Brain pericyte (primary cell): ENCODE results near the gene LRCH3.
"Not testable (repeated sequence)": the region's sequence is repeated elsewhere in the genome, so short reads cannot be mapped to it uniquely, and the experiment has no call there.

Experiments used
- DNase-seq: peaks from one replicate; pipeline ENCODE4 v3.0.0-alpha.2; 2012; ENCODE audit warnings: low read depth, low spot score

Gene LRCH3

DNA sequence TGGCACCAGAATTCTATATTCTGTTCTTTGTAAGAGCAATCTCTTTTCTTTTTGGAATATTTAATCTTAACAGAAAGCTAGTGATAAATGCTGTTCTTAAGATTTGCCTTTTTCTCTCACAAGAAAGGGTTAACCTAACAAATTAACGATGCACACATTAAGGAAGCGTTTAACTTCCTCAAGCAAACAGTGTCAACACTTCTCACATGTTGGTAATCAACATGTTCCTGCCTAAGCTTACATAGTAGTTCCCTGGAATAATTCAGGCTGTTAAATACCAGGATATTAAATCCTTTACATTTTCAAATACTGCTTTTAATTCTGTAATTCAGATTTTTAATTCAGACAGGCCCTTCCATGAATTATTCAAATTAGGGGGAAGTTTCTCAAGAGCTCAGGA is 91.5 kb downstream of the LRCH3 start:
- no peak for DNase-seq

DNA sequence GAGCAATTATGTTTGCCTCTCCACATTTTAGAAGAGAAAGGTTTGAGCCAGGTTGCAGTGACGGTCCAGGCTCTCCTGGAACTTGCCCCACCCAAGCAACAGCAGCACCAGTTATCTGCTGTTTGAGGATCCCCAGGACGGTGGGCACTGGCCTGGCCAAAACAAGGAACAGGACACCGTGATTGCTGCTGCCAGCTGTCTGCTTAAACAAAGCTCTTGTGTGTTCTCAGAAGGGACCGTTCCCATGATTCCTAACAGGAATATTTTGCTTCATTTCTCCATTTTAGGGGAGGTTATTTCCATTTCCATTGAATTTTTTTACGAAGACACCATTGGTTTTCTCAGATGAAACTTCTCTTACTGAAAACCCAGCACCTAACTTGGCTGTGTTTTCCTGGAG is 92.5 kb downstream of the LRCH3 start:
- DNase-seq: no peak

DNA sequence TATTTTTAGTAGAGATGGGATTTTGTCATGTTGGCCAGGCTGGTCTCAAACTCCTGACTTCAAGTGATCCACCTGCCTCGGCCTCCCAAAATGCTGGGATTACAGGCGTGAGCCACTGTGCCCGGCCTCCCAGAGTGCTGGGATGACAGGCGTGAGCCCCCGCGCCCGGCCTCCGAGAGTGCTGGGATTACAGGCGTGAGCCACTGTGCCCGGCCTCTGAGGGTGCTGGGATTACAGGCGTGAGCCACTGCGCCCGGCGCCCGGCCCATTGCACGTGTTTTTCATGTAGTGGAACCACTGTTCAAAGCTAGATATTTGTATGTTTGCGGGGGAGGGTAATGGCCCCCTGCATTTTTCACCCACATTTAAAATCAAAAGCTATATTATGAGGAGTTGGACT is 93.3 kb downstream of the LRCH3 start:
- not testable (repeated sequence) for DNase-seq

DNA sequence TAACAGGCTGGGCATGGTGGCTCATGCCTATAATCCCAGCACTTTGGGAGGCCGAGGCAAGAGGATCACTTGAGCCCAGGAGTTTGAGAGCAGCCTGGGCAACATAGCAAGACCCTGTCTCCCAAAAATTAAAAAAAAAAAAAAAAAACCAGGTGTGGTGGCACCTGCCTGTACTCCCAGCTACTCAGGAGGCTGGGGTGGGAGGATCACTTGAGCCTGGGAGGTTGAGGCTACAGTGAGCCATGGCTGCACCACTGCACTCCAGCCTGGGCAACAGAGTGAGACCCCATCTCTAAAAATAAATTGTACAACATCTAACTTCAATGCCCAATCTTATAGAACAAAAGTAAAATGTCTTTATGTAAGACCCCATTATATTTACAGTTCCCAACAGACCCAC is 95.0 kb downstream of the LRCH3 start:
- DNase-seq: not testable (repeated sequence)

DNA sequence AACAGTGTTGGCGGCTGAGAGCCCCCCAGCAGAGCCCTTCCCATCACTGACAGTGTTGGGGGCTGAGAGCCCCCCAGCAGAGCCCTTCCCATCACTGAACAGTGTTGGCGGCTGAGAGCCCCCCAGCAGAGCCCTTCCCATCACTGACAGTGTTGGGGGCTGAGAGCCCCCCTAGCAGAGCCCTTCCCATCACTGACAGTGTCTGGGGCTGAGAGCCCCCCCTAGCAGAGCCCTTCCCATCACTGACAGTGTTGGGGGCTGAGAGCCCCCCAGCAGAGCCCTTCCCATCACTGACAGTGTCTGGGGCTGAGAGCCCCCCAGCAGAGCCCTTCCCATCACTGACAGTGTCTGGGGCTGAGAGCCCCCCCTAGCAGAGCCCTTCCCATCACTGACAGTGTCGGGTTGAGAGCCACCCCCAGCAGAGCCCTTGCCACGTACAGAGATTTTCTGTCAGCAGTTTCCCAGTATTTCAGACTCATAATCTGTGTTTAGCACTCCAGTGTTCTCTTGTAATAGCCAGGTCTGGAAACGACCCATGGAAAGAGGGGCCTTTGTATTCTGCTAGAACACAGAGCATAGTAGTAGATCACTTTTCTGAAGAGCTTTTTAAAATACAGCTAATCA is 96.5 kb downstream of the LRCH3 start:
- DNase-seq: not testable (repeated sequence)

DNA sequence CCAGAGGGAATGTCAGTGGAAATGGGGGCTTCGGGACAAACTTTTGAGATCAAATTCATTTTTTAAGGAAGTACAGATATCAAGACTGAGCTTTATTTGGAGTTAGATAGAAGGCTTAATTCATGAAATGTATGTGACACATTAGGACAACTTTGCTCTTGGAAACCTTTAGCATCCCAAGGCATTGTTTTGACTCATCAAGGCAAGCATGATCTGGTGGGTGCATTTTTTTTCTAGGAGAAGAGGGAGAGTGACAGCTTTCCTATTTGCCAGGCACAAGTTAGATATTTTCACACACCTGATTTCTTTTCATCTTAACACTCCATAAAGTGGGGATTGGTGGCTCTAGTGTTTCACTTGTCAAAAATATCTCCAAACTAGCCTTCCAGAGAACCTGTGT is 97.5 kb downstream of the LRCH3 start:
- no peak for DNase-seq

DNA sequence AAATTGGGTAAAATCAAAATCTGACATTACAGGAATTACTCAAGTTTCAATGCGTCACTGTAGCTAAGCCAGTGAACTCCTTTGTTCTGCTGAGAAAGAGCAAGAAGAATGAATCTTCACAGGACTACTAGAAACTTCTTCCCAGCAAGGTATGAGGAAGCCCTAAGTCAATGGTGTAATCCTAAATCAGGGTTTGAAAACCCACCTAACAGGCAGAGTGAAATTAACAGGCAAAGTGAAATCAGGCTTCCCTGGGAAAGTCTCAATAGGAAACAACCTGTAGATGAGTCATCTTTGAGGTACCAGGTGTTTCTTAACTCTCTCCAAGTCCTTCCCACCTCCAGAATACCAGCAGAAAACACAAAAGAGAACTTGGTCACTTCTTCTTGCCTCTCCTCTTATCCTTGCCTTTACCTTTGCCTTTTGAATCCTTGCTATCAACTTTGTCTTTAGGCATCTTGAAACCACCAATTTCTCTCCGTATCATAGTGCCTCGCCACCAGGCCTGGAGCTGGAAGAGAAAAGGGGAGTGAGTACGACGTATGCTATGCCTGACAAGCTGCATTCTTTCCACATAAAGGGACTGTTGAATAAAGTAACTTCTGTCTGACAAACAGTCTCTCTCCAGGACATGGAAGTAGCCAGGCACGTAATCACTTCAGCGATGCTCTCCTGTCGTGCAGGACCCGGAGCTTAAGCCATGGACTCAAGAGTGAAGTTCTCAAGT is 98.3 kb downstream of the LRCH3 start:
- DNase-seq: no peak

DNA sequence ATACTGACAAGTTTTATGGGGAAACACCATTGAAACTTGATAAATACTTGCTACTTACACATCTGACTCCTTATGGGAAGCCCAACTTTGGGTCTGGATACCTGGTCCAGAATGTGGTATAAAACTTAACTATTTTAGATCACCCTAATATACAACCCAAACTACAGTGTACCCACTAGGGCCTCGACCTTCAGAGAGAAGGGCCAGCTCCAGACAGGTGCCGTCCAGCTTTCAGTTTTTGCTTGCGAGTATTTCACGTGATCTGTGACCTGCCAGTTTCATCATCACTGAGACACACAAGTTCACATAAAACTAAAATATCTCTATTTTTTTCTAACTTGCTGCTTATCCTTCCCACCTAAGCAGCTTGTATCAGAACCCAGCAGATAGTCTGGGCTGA is 99.6 kb downstream of the LRCH3 start:
- DNase-seq: no peak

DNA sequence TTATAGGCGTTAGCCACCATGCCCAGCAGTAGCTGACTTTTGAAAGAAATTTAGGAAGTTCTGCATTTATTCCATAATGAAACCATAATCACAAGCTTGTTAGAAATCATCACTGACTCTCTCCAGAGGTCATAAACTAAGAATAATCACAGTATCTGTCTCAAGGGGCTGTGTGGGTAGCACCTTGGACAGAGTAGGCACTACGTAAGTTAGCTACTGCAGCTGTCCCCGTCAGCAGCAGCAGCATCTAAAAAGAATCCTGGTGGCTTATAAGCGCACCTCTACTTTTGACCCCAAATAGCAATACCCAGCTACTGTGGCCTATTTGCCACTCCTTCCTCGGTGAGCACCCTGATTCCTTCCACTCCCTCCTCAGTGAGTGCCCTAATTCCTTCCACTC is 101.1 kb downstream of the LRCH3 start:
- DNase-seq: no peak

DNA sequence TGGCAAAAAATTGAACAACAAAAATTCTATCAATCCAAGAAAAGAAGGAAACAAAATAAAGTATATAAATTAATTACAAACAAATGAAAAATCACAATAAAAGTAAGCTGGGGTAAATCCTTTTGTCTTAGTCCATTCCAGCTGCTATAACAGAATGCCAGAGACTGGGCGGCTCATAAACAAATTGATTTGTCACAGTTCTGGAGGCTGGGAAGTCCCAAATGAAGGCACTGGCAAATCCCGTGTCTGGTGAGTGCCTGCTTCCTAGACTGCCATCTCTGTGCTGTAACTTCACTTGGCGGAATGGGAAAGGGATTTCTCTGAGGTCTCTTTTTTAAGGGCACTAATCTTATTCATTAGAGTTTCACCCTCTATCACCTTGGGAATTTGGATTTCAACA is 105.4 kb downstream of the LRCH3 start:
- DNase-seq: no peak

DNA sequence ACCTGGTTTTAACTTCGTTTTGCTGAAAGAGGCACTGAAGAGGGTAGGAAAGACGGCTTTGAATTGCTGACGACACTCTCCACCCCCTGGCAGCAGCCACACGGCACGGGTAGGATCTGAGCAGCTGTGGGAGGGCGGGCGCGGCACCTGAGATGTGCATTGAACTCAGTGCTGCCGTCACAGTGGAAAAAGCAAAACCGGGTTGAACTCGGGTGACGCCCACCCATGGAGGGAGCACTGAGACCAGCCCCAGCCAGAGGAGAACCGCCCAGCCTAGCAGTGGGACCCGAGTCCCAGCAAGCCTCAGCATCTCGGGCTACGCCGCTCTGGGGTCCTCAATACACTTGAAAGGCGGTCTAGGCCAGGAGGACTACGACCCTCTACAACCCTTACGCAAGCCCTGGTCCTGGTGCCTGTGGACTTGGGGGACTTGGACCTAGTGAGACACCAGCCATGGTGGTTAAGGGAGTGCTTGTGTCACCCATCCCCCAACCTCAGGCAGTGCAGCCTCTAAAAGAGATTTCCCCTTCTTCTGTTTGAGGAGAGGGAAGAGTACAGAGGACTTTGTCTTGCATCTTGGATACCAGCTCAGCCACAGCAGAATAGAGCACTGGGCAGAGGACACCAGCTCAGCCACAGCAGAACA is 108.9 kb downstream of the LRCH3 start:
- DNase-seq: no peak

DNA sequence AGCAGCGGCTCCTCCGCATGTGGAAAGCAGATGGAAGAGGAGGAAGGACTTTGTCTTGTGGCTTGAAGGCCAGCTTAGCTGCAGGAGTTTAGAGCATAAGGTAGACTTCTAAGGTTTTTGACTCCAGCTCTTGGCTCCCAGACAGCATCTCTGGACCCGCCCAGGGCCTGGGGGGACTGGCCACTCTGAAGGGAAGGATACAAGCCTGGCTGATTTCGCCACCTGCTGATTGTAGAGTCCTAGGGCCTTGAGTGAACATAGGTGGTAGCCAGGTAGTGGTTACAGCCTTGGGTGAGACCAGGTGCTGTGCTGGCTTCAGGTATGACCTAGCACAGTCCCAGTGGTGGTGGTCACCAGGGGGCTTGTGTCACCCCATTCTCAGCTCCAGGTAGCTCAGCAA is 110.6 kb downstream of the LRCH3 start:
- no peak for DNase-seq

DNA sequence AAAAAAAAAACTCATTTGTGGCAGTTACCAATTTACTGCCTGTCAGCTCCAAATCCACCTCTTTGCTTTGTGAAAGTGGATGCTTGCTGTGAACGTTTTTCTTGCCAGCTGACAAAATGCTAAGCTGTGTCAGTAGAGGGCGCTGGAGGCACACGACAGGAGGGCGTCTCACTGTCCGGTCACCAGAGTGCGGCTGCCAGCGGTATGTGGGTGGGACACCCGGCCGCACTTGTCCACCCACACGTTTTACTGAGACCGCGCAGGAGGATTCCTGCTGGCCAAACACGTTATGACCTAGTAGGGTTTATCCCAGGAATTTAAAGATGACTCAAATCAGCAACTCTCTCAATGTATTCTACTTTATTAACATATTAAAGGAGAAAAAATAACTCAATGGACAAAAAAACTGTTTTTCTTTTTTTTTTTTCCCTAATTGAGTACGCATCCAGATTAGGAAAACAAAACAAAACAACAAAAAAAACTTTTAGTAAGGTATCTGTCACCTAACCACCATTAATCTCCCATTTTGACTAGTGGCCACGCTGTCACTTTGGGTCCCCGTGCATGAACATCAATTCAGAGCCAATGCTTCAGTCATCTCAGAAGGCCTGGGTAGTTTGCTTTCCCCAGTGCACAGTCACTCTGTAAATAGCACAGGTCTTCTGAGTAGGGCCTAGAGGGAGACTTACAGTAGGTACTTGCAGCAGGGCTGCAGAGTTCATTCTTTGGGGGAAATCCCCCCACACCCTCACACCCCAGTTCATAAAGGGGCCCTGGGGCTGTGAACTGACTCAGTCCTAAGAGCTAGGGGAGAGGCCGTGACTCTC is 115.2 kb downstream of the LRCH3 start:
- peak; percentile 42 for DNase-seq

DNA sequence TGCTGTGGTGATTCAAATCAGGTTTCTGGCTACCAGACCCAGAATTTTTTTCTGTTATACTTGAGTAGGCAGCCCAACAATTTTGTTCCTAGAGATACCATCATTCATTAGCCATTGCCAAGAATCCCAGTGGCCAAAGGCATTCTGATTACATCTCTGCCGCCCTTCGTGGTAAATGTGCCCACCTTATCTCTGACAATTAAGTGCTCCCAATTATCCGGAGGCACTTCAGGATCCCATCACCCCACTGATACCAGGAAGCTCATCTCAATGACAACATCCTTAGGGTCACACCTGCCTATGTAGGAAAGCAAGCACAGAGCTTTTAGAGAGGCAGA is 115.8 kb downstream of the LRCH3 start:
- no peak for DNase-seq

DNA sequence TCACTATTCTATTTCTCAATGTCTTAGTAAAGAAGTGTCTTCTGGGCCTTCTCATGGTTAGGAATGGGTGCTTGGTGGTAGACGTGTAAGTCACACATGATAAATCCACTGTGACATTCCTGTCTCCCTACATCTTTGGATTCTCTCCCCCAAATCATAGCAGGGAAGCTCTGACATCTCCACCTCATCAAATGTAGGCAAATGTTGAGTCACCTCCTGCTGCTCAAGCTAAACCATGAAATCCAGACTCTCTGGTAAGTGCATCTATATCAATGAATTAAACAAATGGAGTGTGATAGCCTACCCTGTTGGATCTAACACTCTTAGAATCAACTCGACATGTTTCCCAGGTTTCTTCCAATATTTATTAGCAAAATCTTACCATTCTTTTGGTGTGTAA is 116.1 kb downstream of the LRCH3 start:
- DNase-seq: no peak

DNA sequence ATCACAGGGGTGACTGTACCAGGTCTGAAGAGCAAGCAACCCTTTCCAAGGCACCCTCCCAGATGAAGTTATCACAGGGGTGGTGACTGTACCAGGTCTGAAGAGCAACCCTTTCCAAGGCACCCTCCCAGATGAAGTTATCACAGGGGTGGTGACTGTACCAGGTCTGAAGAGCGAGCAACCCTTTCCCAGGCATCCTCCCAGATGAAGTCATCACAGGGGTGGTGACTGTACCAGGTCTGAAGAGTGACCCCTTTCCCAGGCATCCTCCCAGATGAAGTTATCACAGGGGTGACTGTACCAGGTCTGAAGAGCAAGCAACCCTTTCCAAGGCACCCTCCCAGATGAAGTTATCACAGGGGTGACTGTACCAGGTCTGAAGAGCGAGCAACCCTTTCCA is 117.5 kb downstream of the LRCH3 start:
- not testable (repeated sequence) for DNase-seq

DNA sequence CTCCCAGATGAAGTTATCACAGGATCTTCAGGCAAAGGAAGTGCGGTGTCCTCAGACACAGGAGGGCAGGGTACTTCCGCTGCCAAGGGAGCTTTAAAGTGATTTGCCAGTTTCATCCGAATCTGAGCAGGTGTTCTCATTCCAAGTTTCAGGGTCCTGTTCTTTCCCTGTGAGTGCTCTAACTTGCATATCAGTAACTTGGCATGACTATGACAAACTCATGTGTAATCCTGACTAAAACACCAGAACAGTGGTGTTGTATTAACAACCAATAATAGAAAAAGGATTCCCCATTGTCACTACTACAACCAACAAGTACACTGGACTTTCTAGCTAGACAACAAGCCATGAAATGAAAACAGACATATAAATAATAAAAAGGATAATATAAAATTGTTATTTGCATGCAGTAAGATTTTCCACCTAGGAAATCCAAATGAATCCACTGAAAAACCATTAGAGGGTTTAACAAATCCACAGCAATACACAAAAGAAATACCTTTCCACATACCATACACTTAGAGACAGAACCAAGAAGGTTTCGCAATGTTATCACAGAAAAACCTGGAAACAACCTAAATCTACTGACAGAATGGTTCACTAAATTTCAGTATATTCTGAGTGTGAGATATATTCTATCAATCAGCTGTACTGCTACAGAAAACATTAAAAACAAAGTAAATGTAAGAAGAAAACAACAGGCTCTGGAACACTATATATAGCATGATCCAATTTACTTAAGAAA is 118.1 kb downstream of the LRCH3 start:
- DNase-seq: no peak

DNA sequence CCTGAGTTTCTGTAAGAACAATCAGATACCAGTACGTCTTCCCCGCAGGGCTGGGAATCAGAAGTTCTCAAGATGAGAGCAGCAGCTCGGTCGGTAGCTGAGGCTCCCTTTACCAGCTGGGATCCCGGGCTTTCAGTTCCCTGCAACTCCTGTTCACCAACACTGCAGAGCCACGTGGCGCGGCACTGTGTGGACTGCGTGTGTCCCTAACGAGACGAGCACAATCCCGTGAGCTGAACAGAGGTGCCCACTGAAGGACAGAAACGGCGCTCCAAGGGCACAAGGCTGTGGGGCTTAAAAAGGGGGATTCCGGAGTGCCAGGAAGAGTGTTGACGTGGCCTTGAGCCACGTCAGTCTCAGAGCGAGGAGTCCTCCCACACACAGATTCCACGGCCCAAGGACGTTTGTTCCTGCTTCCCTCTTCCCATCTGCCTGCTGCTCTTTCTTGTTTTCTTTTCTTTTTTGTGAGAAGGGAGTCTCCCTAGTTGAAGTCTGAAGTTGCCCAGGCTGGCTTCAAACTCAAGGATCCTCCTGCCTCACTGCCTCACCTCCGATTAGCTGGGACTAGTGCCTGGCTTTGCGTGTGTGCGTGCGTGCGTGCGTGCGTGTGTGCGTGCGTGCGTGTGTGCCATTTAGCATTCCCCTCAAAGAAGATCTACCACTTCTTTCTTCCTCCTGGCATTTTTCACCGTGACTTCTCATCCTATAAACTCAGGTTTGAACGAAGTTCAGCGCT is 121.9 kb downstream of the LRCH3 start:
- no peak for DNase-seq

DNA sequence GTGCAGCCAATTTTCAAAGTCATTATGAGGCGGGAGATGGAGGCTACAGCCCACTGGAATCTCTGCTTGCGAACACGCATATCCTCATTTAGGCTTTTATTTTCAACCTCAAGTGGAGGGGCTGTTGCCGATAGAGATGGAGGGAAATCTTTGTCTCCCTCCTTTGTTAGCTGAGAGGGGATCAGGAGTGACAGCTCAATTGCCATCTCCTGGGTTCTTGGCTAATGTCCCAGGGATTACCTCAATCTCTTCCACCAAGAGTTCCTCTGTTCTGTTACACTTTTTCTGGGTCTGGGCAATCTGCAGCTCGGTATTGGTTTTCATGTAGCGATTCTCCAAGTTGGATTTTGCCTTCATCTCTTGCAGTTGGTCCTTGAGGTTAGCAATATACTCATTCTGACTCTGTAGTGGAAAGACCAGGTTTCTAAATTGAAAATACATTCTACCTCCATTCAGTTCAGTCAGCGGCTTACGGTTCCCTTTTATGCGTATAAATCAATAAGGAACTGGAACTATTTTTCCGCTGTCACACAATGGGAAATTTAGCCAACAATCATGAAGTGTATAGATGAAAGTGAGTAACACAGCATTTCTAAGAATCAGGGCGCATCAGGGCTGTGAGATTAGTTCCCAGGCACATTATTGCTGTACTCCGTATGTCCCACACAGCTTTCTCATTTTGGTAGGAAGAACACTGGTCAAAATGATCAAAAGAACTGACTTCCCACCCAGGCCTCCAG is 122.8 kb downstream of the LRCH3 start:
- DNase-seq: no peak
